NCI-H187 treated with DMSO at 0.1 percent for 48 hours (cell line): Measurements from ENCODE around the gene UGT1A8.

Source experiments
- DNase-seq: peaks from one replicate; lab custom pipeline; 2025; lab: John Stamatoyannopoulos, UW

UGT1A8 gene

GRCh38 chr2:233819884-233820773 lies 202.7 kb downstream of the UGT1A8 start:
- no peak for DNase-seq

DNA sequence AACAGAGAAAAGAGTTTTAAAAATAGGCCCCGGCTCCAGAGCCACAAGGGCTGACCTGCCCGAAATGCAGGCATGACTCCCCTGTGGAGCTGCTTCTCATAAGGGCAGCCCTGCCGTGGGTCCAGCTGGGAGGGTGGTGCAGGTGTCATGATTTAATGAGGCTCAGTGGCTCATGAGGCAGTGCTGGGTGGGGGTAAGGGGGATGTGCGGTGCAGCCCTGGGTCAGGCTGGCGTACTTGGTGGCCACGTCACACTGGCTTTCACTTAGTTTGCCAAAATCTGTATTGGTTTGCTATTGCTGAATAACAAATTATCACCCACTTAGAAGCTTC lies 203.3 kb downstream of the UGT1A8 start:
- no peak for DNase-seq

DNA sequence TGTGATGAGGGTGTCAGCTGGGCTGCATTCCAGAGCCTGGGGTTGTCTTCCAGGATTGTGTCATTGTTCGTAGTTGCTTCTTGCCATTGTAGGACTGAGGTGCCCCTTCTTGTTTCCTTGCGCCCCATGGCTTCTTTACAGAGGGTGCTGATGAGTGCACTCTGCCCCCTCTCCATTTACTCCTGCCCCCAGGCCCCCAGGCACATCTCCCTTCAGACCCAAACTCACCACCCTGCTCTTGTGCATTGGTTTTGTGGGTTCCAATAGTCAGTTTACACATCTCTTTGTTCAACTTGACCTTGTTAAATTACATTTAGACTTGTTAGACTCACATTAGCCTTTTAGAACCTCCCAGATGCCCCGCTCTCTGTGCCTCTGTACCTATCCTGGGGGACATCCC lies 203.8 kb downstream of the UGT1A8 start:
- DNase-seq = no peak

DNA sequence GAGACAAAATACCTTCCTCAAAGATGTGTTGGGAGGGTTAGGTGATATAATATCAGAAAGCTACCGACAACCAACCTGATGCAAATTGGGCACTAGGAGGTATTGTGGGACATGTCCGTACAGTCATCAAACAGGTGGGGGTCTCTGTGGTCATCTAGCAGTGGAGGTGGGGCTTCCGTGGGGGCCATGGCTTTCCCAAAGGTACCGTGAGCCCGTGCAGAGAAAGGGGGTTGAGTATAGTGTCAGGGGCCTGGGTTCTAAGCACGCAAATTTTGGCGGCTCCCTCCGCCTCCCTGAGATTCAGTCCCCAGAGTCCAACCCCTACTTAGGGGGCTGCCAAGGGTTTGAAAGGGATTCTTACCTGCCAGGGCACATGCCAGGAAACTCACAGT lies 204.3 kb downstream of the UGT1A8 start:
- no peak for DNase-seq

GRCh38 chr2:233822101-233822771 lies 204.8 kb downstream of the UGT1A8 start:
- no peak for DNase-seq
